Measurements from ENCODE around the gene ITGA2.

DNA sequence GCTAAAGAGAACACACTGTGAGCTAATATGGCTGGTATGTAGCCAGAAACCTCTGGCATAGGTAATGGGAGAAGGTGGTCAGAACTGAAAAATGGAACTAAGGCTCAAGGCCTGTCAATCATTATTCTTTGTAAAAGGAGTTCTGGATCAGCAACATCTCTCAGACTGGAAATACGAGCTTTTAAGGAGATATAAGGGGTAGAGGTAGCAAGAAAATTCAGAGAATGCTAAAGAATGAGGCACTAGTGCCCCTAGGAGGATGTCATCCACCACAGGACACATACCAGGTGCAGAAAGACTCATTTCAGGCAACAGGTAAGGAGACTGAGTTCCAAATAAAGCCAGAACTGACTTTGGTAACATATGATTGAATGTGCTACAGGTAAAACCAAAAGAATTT, 139.3 kb downstream of the ITGA2 start:
- TF ChIP-seq CTCF (conservative IDR thresholded peaks at IDR 0.05; ENCODE audit: low read depth, low read length) = no peak
- TF ChIP-seq EZH2phosphoT487 (IDR thresholded peaks at IDR 0.05; ENCODE audit: borderline replicate concordance, low read length) = no peak
